ENCODE measurements around the gene TCF21. TPM values are rescaled to one million over a fixed set of nuclear protein-coding genes. Genes with fewer than 3 reads are reported as not detected.
"Not testable (repeated sequence)": the region's sequence is repeated elsewhere in the genome, so short reads cannot be mapped to it uniquely, and the experiment has no call there.

Gene TCF21
- total RNA-seq, 1 donor from 2014 or later: not detected

DNA sequence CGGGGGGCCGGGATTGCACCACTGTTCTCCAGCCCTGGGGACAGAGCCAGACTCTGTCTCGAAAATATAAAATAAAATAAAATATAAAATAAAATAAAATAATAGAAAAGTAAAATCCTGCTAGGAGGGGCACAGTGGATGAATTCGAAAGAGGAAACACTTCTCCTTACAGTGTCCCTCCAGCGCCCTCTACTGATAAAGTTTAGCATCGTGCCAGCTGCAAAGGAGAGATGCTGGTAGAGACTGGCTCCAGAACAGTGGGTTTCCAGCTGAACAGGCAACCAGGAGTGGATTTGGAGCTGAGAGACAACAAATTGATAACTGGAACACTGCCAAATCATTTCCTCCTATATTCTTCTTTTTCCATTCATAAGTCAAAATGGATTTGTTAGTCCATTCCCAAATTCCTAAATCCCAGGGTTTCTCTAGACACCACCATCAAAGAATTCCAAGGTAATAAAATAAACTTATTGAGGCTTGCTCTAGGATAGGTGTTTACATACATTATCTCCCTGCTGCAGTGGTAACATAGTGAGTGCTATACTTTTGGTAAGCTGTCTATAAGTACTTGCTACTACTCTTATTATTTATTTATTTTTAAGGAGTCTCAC lies 32.4 kb downstream of the TCF21 start:
- no peak overlapping the region for H3K4me3 Mint-ChIP-seq (ENCODE audit: unreplicated experiment)
- H3K36me3 Mint-ChIP-seq (ENCODE audit: low read depth, unreplicated experiment): no peaks in the 10 kb centered on the region
- peak; percentile 83 for DNase-seq (ENCODE audit: low spot score)
- H3K27me3 Mint-ChIP-seq (ENCODE audit: unreplicated experiment): no peaks in the 10 kb centered on the region
- no peak overlapping the region for H3K27ac Mint-ChIP-seq (ENCODE audit: unreplicated experiment)
- H3K4me1 Mint-ChIP-seq (ENCODE audit: unreplicated experiment): peaks cover 12% of the 10 kb centered on the region
- TF ChIP-seq CTCF (IDR thresholded peaks at IDR 0.05; ENCODE audit: unreplicated experiment): peak; percentile 71
- no peaks in the 10 kb centered on the region for H3K9me3 Mint-ChIP-seq (ENCODE audit: unreplicated experiment)

DNA sequence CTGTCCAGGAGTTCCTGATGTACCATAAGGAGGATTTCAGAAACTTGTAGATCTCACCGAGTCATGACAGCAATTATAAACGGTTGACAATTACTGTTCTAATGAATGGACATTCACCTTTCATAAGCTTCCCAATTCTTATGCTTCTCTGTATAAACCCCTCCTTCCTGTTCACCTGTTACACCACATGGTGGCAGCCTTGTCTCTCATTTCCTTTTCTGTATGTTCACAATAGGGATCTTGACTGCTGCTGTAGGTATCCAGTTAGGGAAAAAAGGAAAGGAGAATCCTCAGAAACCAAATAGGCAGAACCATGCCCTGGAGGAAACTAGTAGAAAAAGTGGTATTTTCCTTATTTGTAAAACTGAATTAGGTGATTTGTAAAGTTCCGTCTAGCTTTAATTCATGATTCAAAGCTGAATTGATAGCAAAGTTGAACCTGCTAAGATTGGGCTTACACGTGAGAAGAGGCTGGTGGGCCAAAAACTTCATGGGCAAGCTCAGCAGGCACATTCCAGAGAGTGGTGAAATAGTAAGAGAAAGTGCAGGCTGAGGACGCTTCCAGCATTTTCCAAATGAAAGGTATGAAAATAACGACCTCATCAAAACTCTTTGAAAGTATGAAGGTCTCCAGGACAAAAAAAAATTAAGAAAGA lies 35.2 kb downstream of the TCF21 start:
- Mint-ChIP-seq H3K9me3 (ENCODE audit: unreplicated experiment) (no peaks in the 10 kb centered on the region), H3K4me3 (ENCODE audit: unreplicated experiment) (no peak overlapping the region), H3K27ac (ENCODE audit: unreplicated experiment) (no peak overlapping the region), H3K4me1 (ENCODE audit: unreplicated experiment) (no peaks in the 10 kb centered on the region), H3K27me3 (ENCODE audit: unreplicated experiment) (no peaks in the 10 kb centered on the region), H3K36me3 (ENCODE audit: low read depth, unreplicated experiment) (no peaks in the 10 kb centered on the region)
- peak; percentile 62 for DNase-seq (ENCODE audit: low spot score)
- peak; percentile 75 for TF ChIP-seq CTCF (IDR thresholded peaks at IDR 0.05; ENCODE audit: unreplicated experiment)

- H3K27ac Mint-ChIP-seq (ENCODE audit: unreplicated experiment); H3K4me1 Mint-ChIP-seq (ENCODE audit: unreplicated experiment); H3K4me3 Mint-ChIP-seq (ENCODE audit: unreplicated experiment); DNase-seq (ENCODE audit: low spot score); H3K27me3 Mint-ChIP-seq (ENCODE audit: unreplicated experiment); H3K36me3 Mint-ChIP-seq (ENCODE audit: low read depth, unreplicated experiment); H3K9me3 Mint-ChIP-seq (ENCODE audit: unreplicated experiment): not testable (repeated sequence)
Measured at GRCh38 chr6:133931221-133931620, 42.3 kb downstream of the TCF21 start.

GRCh38 chr6:133936352-133936751 lies 47.4 kb downstream of the TCF21 start:
- not testable (repeated sequence) for H3K4me3 Mint-ChIP-seq (ENCODE audit: unreplicated experiment); H3K27ac Mint-ChIP-seq (ENCODE audit: unreplicated experiment); DNase-seq (ENCODE audit: low spot score); H3K9me3 Mint-ChIP-seq (ENCODE audit: unreplicated experiment); H3K27me3 Mint-ChIP-seq (ENCODE audit: unreplicated experiment); H3K36me3 Mint-ChIP-seq (ENCODE audit: low read depth, unreplicated experiment); H3K4me1 Mint-ChIP-seq (ENCODE audit: unreplicated experiment)

DNA sequence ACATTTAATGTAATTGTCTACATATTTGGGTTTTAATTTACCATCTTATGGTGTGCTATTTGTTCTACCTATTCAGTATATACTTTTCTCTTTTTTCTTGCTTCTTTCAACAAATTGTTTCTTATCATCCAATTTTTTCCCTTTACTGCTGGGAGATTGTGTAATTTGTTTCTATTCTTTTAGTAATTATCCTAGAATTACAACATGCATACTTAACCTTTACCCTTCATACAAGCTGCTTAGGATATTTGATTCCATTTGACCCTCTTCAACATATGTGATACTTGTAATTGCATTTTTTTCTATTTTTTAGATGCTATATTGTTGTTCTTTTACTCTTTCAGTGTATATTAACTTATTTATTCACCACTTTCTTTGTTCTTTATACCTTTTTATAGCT lies 49.0 kb downstream of the TCF21 start:
- Mint-ChIP-seq H3K27me3 (ENCODE audit: unreplicated experiment) (peaks cover 2% of the 10 kb centered on the region), H3K36me3 (ENCODE audit: low read depth, unreplicated experiment) (no peaks in the 10 kb centered on the region), H3K9me3 (ENCODE audit: unreplicated experiment) (no peaks in the 10 kb centered on the region), H3K4me1 (ENCODE audit: unreplicated experiment) (peaks cover 9% of the 10 kb centered on the region), H3K4me3 (ENCODE audit: unreplicated experiment) (no peak overlapping the region), H3K27ac (ENCODE audit: unreplicated experiment) (no peak overlapping the region)
- TF ChIP-seq CTCF (IDR thresholded peaks at IDR 0.05; ENCODE audit: unreplicated experiment): no peak
- no peak for DNase-seq (ENCODE audit: low spot score)

DNA sequence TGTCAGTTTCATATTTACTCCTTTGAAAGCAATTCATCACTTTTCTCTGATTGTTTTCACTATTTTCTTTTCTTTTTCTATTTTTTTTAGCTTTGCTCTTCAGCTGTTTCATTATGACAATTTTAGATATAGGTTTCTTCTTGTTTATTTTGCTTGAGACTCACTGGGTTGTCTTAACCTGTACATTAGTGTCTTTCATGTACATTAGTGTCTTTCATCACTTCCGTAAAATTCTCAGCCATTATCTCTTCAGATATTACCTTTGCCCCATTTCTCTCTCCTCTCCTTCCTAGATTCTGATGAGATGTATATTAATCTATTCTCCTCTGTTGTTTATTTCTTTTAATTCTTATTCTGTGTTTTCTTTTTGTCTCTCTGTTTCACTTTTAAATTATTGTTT lies 49.6 kb downstream of the TCF21 start:
- TF ChIP-seq CTCF (IDR thresholded peaks at IDR 0.05; ENCODE audit: unreplicated experiment): no peak
- DNase-seq (ENCODE audit: low spot score): no peak
- Mint-ChIP-seq H3K4me3 (ENCODE audit: unreplicated experiment) (no peak overlapping the region), H3K27me3 (ENCODE audit: unreplicated experiment) (peaks cover 2% of the 10 kb centered on the region), H3K9me3 (ENCODE audit: unreplicated experiment) (no peaks in the 10 kb centered on the region), H3K27ac (ENCODE audit: unreplicated experiment) (no peak overlapping the region), H3K36me3 (ENCODE audit: low read depth, unreplicated experiment) (no peaks in the 10 kb centered on the region), H3K4me1 (ENCODE audit: unreplicated experiment) (peaks cover 9% of the 10 kb centered on the region)
